PC-3 (cell line): ENCODE measurements around the gene PIAS4. TPM values are rescaled to one million over a fixed set of nuclear protein-coding genes. Genes with fewer than 3 reads are reported as not detected.

ENCODE experiments used
- ATAC-seq: fragments of 200-7000 bp; cut with Tn5 transposase; 2 replicates; pipeline ENCODE4 v1.9.1; 2020; ENCODE audit warnings: mild to moderate bottlenecking, moderate library complexity
- BruUV-seq: library from RNA; stranded (reverse); fragments of 400-500 nt; replicated peaks from 2 replicates; lab custom pipeline; 2021; lab: Mats Ljungman, UMichigan
- CTCF ChIA-PET: fragments of 300-600 bp; sonication (Branson Sonifier 250); formaldehyde crosslinking; loops from one replicate; lab custom pipeline; 2022; ENCODE audit warnings: antibody characterized with exemption; lab: Charles Lee
- POLR2A ChIA-PET: fragments of 300-600 bp; sonication (Branson Sonifier 250); formaldehyde crosslinking; loops from one replicate; lab custom pipeline; 2022; ENCODE audit warnings: antibody characterized with exemption; ENCODE audit not compliant: unreplicated experiment; lab: Charles Lee
- DNase-seq: peaks from one replicate; pipeline ENCODE4 v3.0.0-alpha.2; 2015
- H2AFZ ChIP-seq: fragments of 300-600 bp; sonication (generic); 2 replicates; pipeline ENCODE4 v1.6.0; 2016; ENCODE audit warnings: antibody characterized with exemption, low read length
- H3F3A ChIP-seq: fragments of 300-600 bp; sonication (generic); one replicate; pipeline ENCODE4 v1.6.0; 2017; ENCODE audit warnings: antibody characterized with exemption, low read length, control low read depth, mild to moderate bottlenecking; ENCODE audit not compliant: unreplicated experiment
- H3K27ac ChIP-seq: fragments of 300-600 bp; sonication (generic); 2 replicates; pipeline ENCODE4 v1.5.1; 2016; ENCODE audit warnings: mild to moderate bottlenecking, low read length
- H3K27me3 ChIP-seq: fragments of 300-600 bp; sonication (generic); 2 replicates; pipeline ENCODE4 v1.6.1; 2016; ENCODE audit warnings: low read length, mixed read lengths
- H3K36me3 ChIP-seq: fragments of 300-600 bp; sonication (generic); 2 replicates; pipeline ENCODE4 v1.6.1; 2016; ENCODE audit warnings: low read depth, mixed run types, low read length, mixed read lengths
- H3K4me1 ChIP-seq: fragments of 300-600 bp; sonication (generic); 2 replicates; pipeline ENCODE4 v1.5.1; 2016; ENCODE audit warnings: low read length; ENCODE audit not compliant: insufficient read depth
- H3K4me2 ChIP-seq: fragments of 300-600 bp; sonication (generic); 2 replicates; pipeline ENCODE4 v1.6.0; 2016; ENCODE audit warnings: low read length
- H3K4me3 ChIP-seq: fragments of 300-600 bp; sonication (generic); 2 replicates; pipeline ENCODE4 v1.5.1; 2016; ENCODE audit warnings: mild to moderate bottlenecking, low read length, mixed read lengths
- H3K79me2 ChIP-seq: fragments of 300-600 bp; sonication (generic); 2 replicates; pipeline ENCODE4 v1.6.1; 2017; ENCODE audit warnings: low read length, mixed read lengths
- H3K9ac ChIP-seq: fragments of 300-600 bp; sonication (generic); 2 replicates; pipeline ENCODE4 v1.6.0; 2016; ENCODE audit warnings: mild to moderate bottlenecking, low read length
- H3K9me2 ChIP-seq: fragments of 300-600 bp; sonication (generic); replicated peaks from 2 replicates; pipeline ENCODE4 v1.6.1; 2016; ENCODE audit warnings: mixed run types, low read length, mixed read lengths
- H3K9me3 ChIP-seq: fragments of 300-600 bp; sonication (generic); 2 replicates; pipeline ENCODE4 v1.6.1; 2016; ENCODE audit warnings: low read length, mixed read lengths
- H4K20me1 ChIP-seq: fragments of 300-600 bp; sonication (generic); 2 replicates; pipeline ENCODE4 v1.6.1; 2016; ENCODE audit warnings: low read length, mixed read lengths
- EZH2 ChIP-seq: fragments of 300-600 bp; sonication (generic); IDR thresholded peaks from one replicate; pipeline ENCODE4 v1.6.1; 2017; ENCODE audit warnings: antibody characterized with exemption, mild to moderate bottlenecking, low read length; ENCODE audit not compliant: unreplicated experiment
- EZH2phosphoT487 ChIP-seq: fragments of 300-600 bp; sonication (generic); IDR thresholded peaks from 2 replicates; pipeline ENCODE4 v1.6.1; 2018; ENCODE audit warnings: mild to moderate bottlenecking, antibody characterized with exemption, low read length, borderline replicate concordance
- intact Hi-C: fragments of 100-400 bp; cut with micrococcal nuclease; formaldehyde crosslinking; loops from 2 replicates; pipeline ENCODE4 v1.9.0; 2023
- total RNA-seq: library from RNA; depleted of rRNA; stranded (reverse); fragments of >200 nt; gene quantifications from 2 replicates; pipeline ENCODE4 v1.2.3, GENCODE V29; 2014
- TF ChIP-seq, protein P1 (sequence below): fragments of 300-600 bp; sonication (generic); conservative IDR thresholded peaks from 2 replicates; pipeline ENCODE4 v1.5.1; 2017; ENCODE audit warnings: antibody characterized with exemption, low read depth, mild to moderate bottlenecking, low read length

The PIAS4 gene
- total RNA-seq, 1 experiment from 2014 or later = 21.0 TPM

DNA sequence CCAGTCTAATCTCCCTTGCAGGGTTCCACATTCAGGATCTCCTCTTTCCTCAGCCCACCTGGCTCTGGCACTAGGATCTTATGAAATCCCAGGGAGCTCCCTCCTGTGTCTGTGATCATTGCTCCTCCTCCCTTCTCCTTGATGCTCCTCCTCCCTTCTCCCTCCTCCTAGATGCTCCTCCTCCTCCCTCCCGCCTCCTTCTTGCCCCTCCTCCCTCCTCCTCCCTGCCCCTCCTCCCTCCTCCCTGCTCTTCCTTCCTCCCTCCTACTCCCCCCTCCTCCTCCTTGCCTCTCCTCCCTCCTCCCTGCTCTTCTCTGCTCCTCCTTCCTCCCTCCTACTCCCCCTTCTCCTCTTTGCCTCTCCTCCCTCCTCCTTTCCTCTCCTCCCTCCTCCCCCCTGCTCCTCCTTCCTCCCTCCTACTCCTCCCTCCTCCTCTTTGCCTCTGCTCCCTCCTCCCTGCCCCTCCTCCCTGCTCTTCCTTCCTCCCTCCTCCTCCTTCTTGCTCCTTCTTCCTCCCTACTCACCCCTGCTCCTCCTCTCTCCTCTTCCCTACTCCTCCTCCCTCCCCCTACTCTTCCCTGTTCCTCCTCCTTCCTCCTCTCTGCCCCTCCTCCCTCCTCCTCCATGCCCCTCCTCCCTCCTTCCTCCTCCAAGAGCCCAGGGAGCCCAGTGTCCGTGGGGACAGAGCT, 74.0 kb downstream of the PIAS4 start:
- Histone ChIP-seq H3K27ac (no peak overlapping the region), H3K4me3 (no peak overlapping the region), H4K20me1 (no peaks in the 10 kb centered on the region), H3K4me2 (no peak overlapping the region), H2AFZ (no peak overlapping the region), H3K36me3 (no peaks in the 10 kb centered on the region), H3K4me1 (peaks cover 10% of the 10 kb centered on the region; the same call in 1 of the 2 replicates), H3K9me2 (no peaks in the 10 kb centered on the region), H3K79me2 (no peaks in the 10 kb centered on the region), H3K9ac (no peak overlapping the region), H3K27me3 (no peaks in the 10 kb centered on the region), H3F3A (no peaks in the 10 kb centered on the region), H3K9me3 (no peaks in the 10 kb centered on the region)
- intact Hi-C loops = no loop called here
- ATAC-seq = no peak
- CTCF ChIA-PET = interaction anchor here (0.7 kb wide), 1 partner anchor 70 kb away, joined by 4 read pairs; no protein-coding TSS in a partner anchor
- DNase-seq = peak; percentile 12
- BruUV-seq = no TSS peak
- POLR2A ChIA-PET = no interaction called here
- TF ChIP-seq EZH2 = no peak

DNA sequence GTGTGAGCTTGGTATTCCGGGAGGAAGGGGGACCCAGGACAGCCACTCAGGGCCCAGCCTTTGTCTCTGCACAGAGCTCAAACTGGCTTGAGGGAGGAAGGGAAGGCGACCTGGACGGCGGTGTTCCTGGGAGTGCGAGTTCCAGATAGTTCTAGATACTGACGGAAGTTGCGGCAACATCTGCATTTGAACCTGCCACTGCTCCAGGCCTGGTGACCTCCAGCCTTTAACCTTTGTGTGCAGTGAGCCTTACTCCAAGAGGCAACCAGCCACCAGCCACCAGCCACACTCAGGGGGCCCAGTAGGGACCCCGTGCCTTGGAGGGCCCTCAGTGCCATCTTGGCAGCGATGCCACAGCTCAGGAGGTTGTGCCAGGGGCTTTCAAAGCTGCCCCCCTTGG, 74.6 kb downstream of the PIAS4 start:
- Histone ChIP-seq H3K9me2 (no peaks in the 10 kb centered on the region), H3K27ac (no peak overlapping the region), H3K36me3 (no peaks in the 10 kb centered on the region), H4K20me1 (no peaks in the 10 kb centered on the region), H3K27me3 (no peaks in the 10 kb centered on the region), H2AFZ (no peak overlapping the region), H3K4me2 (no peak overlapping the region), H3F3A (no peaks in the 10 kb centered on the region), H3K9ac (no peak overlapping the region), H3K4me3 (no peak overlapping the region), H3K4me1 (peaks cover 10% of the 10 kb centered on the region; the same call in 1 of the 2 replicates), H3K9me3 (no peaks in the 10 kb centered on the region), H3K79me2 (no peaks in the 10 kb centered on the region)
- intact Hi-C loops = no loop called here
- DNase-seq = no peak
- POLR2A ChIA-PET = no interaction called here
- no TSS peak for BruUV-seq
- ATAC-seq = no peak
- CTCF ChIA-PET = no interaction called here
- no peak for TF ChIP-seq EZH2

DNA sequence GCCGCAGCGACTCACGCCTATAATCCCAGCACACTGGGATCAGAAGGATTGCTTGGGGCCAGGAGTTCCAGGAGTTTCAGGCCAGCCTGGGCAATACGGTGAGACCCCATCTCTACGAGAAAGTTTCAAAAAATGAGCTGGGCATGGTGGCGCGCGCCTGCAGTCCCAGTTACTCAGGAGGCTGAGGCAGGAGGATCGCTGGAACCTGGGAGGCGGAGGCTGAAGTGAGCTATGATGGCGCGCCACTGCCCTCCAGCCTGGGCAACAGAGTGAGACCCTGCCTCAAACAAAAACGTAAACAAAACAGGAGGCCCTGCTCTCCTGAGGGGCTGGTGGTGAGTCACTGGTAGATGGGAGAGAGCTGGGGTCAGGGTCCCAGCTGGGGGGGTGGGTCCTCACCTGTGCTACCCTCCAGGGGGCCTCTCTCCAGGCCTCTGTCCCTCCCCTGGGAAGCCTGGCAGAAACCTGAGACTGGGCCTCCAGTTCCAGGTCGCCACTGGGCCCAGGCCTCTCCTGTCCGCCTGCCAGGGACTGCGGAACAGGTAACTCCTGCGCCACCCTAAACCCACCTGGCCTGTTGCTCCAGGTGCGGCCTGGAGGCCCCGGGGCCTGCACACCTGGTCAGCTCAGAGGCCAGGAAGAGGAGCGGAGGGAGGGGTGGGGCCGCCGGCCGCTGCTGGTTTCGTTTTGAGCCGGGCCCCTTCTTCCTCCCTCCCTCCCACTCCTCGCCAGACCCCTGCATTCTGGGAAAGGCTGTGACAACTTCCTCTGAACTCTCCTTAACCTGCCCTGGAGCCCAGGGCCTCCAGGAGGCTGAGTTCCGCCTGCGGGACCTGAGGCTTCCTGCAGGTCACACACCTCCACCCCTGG, 76.4 kb downstream of the PIAS4 start:
- Histone ChIP-seq H3K27ac (peak overlapping the region; percentile 20; the same call in 1 of the 2 replicates), H3K36me3 (no peaks in the 10 kb centered on the region), H3K9ac (peak overlapping the region; percentile 41), H3K4me3 (peak overlapping the region; percentile 21; the same call in 1 of the 2 replicates), H4K20me1 (no peaks in the 10 kb centered on the region), H3F3A (no peaks in the 10 kb centered on the region), H3K9me2 (no peaks in the 10 kb centered on the region), H3K9me3 (no peaks in the 10 kb centered on the region), H3K27me3 (no peaks in the 10 kb centered on the region), H3K4me1 (peaks cover 10% of the 10 kb centered on the region; the same call in 1 of the 2 replicates), H2AFZ (peak overlapping the region; percentile 72), H3K79me2 (no peaks in the 10 kb centered on the region), H3K4me2 (peak overlapping the region; percentile 61)
- ATAC-seq = peak; percentile 59
- no peak for TF ChIP-seq EZH2phosphoT487
- TF ChIP-seq, protein P1, sequence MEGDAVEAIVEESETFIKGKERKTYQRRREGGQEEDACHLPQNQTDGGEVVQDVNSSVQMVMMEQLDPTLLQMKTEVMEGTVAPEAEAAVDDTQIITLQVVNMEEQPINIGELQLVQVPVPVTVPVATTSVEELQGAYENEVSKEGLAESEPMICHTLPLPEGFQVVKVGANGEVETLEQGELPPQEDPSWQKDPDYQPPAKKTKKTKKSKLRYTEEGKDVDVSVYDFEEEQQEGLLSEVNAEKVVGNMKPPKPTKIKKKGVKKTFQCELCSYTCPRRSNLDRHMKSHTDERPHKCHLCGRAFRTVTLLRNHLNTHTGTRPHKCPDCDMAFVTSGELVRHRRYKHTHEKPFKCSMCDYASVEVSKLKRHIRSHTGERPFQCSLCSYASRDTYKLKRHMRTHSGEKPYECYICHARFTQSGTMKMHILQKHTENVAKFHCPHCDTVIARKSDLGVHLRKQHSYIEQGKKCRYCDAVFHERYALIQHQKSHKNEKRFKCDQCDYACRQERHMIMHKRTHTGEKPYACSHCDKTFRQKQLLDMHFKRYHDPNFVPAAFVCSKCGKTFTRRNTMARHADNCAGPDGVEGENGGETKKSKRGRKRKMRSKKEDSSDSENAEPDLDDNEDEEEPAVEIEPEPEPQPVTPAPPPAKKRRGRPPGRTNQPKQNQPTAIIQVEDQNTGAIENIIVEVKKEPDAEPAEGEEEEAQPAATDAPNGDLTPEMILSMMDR = no peak
- no peak for TF ChIP-seq EZH2
- BruUV-seq = no TSS peak
- DNase-seq = peak; percentile 61
- CTCF ChIA-PET = no interaction called here
- POLR2A ChIA-PET = no interaction called here
- intact Hi-C loops = no loop called here
